Progenitor cell of endocrine pancreas (in vitro differentiated cells): Measurements from ENCODE around the gene SCUBE1. TPM values are rescaled to one million over a fixed set of nuclear protein-coding genes. Genes with fewer than 3 reads are reported as not detected.
A peak's percentile ranks its signal among the peaks of the same experiment; 100 is the strongest.

Experiments used
- DNase-seq: peaks from one replicate; pipeline ENCODE4 v3.0.0; 2021; ENCODE audit warnings: low spot score; ENCODE audit not compliant: unreplicated experiment
- H3K27ac Mint-ChIP-seq: 2 replicates; pipeline ENCODE4 v1.8.0; 2021; ENCODE audit warnings: mild to moderate bottlenecking, moderate library complexity, mixed read lengths
- H3K27me3 Mint-ChIP-seq: 2 replicates; pipeline ENCODE4 v1.8.0; 2021; ENCODE audit warnings: mixed read lengths
- H3K36me3 Mint-ChIP-seq: 2 replicates; pipeline ENCODE4 v1.8.0; 2022; ENCODE audit warnings: mixed read lengths; ENCODE audit not compliant: insufficient read depth
- H3K4me1 Mint-ChIP-seq: 2 replicates; pipeline ENCODE4 v1.8.0; 2021; ENCODE audit warnings: low read depth, mixed read lengths
- H3K4me3 Mint-ChIP-seq: 2 replicates; pipeline ENCODE4 v1.8.0; 2021; ENCODE audit warnings: low read depth, mild to moderate bottlenecking, moderate library complexity, mixed read lengths
- H3K9me3 Mint-ChIP-seq: 2 replicates; pipeline ENCODE4 v1.8.0; 2021; ENCODE audit warnings: low read depth, mixed read lengths
- total RNA-seq: library from RNA; stranded (reverse); gene quantifications from 2 replicates; pipeline ENCODE4 v1.2.1, GENCODE V29; 2021
- TF ChIP-seq, protein P1 (sequence below): fragments of 200-600 bp; sonication (generic); IDR thresholded peaks from one replicate; pipeline ENCODE4 v1.5.0; 2021; ENCODE audit warnings: antibody characterized with exemption, mild to moderate bottlenecking; ENCODE audit not compliant: unreplicated experiment

The SCUBE1 gene
- total RNA-seq, 1 donor from 2014 or later = 4.5 TPM

DNA sequence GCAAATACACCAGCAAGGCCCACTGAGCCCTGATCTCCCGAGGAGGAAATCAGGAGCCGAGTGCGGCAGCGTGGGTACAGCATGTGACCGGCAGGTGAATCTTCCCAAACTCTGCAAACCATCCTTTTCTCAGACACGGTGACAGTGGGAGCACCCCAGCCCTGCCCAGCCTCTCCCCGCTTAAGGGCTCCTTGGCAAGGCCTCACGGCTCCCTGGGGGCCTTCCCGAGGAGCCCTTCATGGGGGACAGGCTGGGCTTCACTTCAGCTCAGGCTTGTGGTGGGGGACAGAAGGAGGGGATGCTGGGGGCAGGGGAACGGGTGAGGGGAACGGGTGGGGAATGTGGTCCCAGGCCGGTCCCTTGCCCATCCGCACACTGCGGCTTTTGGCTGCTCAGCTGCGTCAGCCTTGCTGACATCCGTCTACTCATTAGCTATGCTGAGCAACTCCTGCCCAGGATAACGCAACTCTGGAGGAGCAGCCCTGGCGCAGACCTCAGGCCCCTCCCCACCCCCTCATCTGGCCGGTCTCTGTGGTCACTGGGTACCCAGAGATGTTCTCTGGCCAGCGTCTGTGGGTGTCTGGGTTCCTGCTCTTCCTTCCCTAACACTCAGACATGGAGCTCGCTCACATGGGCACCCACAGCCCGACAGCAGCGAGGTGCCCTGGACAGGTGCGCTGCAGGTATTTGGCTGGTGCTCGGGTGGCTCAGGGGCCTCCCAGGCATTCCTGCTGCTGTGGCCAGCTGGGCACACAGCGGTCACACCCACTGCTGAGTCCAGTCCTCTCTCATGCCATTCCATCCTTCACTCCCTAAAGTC is 134.3 kb downstream of the SCUBE1 start:
- TF ChIP-seq, protein P1, sequence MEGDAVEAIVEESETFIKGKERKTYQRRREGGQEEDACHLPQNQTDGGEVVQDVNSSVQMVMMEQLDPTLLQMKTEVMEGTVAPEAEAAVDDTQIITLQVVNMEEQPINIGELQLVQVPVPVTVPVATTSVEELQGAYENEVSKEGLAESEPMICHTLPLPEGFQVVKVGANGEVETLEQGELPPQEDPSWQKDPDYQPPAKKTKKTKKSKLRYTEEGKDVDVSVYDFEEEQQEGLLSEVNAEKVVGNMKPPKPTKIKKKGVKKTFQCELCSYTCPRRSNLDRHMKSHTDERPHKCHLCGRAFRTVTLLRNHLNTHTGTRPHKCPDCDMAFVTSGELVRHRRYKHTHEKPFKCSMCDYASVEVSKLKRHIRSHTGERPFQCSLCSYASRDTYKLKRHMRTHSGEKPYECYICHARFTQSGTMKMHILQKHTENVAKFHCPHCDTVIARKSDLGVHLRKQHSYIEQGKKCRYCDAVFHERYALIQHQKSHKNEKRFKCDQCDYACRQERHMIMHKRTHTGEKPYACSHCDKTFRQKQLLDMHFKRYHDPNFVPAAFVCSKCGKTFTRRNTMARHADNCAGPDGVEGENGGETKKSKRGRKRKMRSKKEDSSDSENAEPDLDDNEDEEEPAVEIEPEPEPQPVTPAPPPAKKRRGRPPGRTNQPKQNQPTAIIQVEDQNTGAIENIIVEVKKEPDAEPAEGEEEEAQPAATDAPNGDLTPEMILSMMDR = no peak
- Mint-ChIP-seq H3K27ac (no peak overlapping the region), H3K27me3 (peaks cover 7% of the 10 kb centered on the region), H3K36me3 (no peaks in the 10 kb centered on the region), H3K4me1 (no peaks in the 10 kb centered on the region), H3K9me3 (no peaks in the 10 kb centered on the region), H3K4me3 (no peak overlapping the region)
- DNase-seq = no peak

DNA sequence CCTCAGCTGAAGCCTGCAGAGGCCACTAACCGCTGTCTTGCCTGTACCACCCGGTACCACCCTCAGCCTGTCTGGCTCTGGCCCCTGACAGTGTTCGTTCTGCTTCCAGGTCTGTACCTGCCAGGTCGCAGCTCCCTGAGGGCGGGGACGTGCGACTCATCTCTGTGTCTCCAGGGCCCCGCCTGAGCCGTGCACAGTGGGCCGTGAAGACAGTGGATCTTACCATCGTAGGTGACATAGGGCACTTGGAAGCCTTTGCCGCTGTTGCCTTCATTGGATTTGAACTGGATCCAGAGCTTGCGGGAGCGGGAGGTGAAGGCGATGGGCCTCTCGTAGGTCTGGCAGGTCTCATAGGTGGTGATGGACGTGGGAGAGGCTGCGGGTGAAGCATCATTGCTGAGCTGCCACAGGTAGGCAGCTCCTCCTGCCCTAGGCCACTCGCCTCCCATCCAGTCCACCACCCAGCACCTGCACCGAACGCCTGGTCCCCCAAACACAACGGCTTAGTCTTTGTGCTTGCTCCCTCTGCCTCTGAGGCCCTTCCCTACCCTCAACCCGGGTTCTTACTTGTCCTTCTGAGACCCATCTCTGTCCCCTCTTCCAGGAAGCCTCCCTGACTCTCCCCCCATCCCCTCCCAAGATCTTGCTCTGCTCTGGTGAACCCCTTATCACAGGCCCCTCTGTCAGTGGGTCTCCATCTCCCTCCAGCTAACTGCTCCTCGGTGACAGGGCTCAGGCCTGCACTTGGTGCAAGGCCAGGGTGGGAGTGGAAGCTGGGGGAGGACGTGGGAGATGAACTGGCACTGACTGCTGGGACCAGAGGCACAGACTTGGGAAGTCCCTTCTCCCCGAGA is 135.1 kb downstream of the SCUBE1 start:
- TF ChIP-seq, protein P1 = no peak
- Mint-ChIP-seq H3K27me3 (no peaks in the 10 kb centered on the region), H3K9me3 (no peaks in the 10 kb centered on the region), H3K27ac (peak overlapping the region; percentile 13), H3K36me3 (no peaks in the 10 kb centered on the region), H3K4me3 (no peak overlapping the region), H3K4me1 (no peaks in the 10 kb centered on the region)
- no peak for DNase-seq

DNA sequence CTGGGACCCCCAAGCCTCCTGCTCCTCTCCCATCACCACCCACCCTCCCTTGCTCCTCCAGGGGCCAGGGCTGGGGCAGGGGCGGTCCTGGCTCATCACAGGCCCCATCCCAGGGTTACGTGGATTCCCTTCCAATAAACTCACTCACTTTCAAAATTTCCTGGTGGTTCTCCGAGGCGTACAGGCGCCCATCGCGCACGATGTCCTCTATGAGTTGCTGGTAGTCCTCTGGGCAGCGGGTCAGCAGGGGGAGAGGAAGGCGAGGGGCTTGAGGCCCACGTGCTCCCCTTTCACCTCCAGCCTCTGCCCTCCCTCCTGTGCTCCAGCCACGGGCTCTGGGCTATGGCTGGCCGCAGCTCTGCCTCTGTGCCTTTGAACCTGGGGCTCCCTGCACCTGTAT is 135.8 kb downstream of the SCUBE1 start:
- no peaks in the 10 kb centered on the region for H3K36me3 Mint-ChIP-seq
- TF ChIP-seq, protein P1 = no peak
- peaks cover 5% of the 10 kb centered on the region for H3K27me3 Mint-ChIP-seq
- H3K27ac Mint-ChIP-seq = no peak overlapping the region
- H3K4me1 Mint-ChIP-seq = peaks cover 3% of the 10 kb centered on the region
- H3K4me3 Mint-ChIP-seq = no peak overlapping the region
- DNase-seq = no peak
- H3K9me3 Mint-ChIP-seq = no peaks in the 10 kb centered on the region

DNA sequence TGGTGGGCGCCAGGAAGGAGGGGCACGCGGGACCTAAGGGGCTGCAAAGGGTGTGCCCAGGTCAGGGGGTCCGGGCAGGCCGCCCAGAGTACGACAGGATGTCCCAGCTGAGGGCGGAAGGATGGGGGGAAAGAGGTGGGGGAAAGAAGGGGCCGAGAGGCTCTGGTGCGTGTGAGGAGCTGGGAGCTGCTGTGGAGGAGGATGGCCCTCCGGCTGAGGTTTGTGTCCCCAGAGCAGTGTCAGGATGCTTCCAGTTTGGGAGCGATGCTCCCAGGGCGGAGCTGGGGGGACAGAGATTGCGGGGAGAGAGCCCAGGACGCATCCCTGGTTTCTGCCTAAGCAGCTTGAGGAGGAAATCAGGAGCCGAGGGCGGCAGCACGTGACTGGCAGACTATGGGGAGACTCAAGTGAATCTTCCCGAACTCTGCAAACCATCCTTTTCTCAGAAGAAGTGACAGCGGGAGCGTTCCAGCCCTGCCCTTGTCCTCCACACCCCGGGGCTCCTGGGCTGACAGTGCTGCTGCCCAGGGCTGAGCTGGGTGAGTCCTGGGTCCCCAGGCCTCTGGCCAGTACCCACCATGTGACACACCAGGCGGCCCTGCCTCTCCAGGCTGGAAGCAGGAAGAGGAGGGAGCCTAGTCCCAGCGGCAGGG is 136.5 kb downstream of the SCUBE1 start:
- Mint-ChIP-seq H3K9me3 (no peaks in the 10 kb centered on the region), H3K27ac (no peak overlapping the region), H3K36me3 (no peaks in the 10 kb centered on the region), H3K4me3 (no peak overlapping the region), H3K27me3 (peaks cover 8% of the 10 kb centered on the region), H3K4me1 (peaks cover 3% of the 10 kb centered on the region)
- TF ChIP-seq, protein P1 = no peak
- DNase-seq = no peak
